Mucosa of gallbladder (tissue), 1 donor: ENCODE measurements around the gene PTPN5. TPM values are rescaled to one million over a fixed set of nuclear protein-coding genes. Genes with fewer than 3 reads are reported as not detected.
A peak's percentile ranks its signal among the peaks of the same experiment; 100 is the strongest.

ENCODE experiments used
- DNase-seq: peaks from one replicate; pipeline ENCODE4 v3.0.0-alpha.2; 2020; ENCODE audit warnings: low spot score
- total RNA-seq: library from RNA; stranded (reverse); gene quantifications from one replicate; pipeline ENCODE4 v1.2.1, GENCODE V29; 2021
- donor health status: DM: no; HTN: no; CAD: no.

Gene PTPN5
- total RNA-seq, 1 donor from 2014 or later: 0.43 TPM

DNA sequence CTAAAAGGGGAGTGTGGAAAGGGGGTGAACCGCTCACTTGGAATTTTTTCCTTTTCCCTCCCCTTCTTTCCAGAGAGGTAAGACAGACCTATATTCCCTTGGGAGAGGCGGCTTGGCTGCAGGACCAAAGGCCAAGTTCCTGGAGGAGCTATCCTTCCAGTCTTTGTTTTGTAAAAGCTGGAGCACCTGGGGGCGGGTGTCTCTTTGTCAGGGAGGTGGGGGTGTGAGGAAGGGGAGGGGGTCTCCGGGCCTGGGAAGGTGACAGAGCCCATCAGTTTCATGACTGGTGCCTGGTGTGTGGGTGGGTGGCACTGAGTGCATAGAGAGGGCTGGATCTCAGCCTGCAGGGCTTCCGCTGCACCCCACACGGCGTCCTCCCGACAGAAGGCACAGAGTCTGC, 18.5 kb downstream of the PTPN5 start:
- no peak for DNase-seq

DNA sequence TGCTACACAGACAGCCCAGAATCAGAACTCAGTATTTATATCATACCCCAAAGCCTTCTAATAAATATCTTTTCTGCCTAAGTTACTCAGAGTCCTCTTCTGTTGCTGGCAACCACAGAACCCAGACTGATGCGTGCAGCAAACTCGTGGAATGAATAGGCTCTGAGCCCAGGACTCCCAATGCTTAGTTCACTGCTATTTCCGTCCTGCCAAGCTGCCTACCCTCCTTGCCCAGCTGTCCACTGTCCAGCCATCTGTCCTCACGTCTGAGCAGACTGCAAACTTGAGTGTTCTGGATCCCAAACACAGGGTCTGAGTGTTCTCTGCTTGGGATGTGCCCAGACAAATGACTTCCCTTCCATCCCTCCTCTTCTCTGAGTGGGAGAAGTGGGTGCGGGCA, 19.4 kb downstream of the PTPN5 start:
- DNase-seq: no peak

DNA sequence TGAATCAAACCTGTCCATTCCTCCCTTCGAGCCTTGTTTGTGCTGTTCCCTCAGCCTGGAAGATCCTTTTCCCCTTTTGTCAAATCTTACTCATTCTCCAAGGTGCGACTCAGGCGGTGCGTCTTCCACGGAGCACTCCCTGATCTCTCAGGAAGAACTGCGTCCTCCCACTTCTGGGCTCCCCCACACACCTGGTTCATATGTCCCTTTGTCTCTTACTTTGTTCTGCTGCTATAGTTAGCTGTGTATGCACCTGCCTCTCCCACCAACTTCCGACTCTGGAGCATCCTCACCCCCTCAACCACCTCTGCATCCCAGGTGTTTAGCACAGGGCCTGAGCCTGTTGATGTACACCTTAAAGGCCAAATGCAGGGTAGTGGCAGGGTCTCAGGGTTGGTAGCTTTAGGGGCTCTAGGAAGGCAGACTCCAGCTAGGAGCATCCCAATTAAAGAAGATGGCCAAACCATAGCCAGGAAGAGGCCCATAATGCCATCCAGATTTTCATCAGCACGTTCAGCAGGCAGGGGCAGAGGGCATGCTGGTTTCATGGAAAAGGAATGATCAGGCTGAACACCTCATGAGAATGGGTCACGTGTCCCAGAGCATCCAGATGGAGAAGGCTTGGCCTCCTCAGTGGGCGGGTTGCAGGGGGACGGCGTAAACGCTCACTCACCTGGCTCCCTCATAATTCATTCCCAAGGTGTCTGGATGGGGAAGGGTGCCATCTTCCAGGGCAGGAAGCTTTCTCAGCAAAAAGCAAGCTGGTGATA, 20.1 kb downstream of the PTPN5 start:
- DNase-seq: no peak

DNA sequence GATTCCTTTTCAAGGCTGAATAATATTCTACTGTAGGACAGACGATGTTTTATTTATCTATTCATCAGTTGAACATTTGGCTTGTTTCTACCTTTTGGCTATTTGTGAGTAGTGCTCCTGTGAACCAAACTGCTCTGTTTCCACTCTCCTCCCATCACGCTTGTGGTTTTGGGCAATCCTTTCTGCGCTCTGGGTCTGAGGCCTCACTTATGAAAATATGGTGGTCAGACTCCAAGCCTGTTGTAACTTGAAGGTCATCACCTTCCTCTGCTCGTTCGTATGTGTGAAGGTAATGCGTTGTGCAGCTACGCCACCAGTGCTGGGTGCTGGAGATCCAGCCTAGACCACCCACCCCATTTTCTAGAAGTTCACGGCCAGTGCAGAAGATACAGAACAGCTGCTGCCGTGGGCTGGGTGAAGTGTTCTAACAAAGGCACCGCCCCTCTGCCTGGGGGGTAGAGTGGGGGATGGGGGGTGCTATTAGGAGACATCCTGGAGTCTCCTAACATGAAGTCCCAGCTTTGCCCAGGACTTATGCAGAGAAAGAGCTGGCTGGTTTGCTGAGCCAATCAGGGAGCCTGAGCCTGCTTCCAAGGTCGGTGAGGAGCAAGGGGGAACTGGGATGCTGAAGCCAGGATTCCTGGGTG, 21.0 kb downstream of the PTPN5 start:
- no peak for DNase-seq

DNA sequence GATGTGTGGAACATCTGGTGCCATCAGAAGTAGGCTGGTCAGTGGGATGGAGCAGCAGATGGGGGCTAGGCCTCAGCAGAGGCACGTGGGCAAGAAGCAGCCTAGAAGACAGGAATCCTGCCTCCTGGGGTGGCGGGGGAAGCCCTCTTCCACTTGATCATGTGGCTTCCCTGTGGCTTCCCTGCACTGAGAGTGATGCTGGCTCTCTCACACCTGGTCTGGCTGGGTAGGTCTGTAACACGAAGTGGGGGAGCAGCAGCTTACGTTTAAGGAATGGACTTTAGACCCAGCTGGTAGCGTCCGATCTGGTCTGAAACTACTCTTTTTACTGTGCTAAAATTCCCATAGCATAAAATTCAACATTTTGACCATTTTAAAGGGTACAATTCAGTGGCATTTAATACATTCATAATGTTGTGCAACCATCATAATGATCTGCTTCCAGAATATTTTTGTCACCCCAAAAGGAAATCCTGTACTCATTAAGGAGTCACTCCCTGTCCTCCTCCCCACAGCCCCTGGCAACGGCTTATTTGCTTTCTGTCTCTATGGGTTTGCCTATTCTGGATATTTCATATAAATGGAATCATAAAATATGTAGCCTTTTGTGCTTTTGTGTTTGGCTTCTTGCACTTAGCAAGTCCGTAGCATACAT, 21.7 kb downstream of the PTPN5 start:
- peak; percentile 64 for DNase-seq

DNA sequence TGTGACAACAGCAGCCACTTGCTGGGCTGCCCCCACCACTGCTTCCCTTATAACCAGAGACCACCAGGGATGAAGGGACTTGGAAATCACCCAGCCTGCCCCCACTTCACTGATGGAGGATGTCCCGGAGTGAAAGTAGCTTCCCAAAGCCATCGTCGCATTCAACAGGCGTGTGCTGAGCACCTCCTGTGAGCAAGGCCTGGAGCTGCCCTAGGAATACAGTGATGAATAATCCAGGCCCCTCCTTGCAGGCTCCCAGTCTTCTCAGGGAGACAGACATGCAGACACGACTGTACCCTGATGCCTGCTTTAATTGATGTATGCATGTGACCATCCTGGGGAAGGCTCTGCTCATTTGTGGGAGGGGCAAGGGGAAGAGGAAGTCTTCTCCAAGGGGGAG, 22.6 kb downstream of the PTPN5 start:
- DNase-seq: no peak

DNA sequence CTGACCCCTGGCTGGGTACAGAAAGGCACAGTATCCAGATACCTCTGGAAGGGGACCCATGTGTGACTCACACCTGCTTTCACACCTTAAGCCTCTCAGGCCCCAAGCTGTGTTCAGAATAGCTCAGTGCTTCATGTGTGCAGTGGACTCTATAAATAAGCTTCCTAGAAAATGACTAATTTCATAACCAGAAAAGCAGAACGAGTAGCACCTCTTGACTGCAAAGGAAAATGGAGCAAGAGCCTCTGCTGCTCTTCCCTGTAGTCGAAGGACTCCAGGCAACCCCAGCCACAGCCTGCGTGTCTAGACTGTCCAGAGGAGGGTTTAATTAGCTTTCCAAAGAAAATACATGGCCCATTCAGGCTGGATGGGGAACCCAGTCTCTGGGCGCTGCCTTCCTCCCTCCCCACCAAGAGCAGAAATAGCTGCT, 23.1 kb downstream of the PTPN5 start:
- DNase-seq: no peak

DNA sequence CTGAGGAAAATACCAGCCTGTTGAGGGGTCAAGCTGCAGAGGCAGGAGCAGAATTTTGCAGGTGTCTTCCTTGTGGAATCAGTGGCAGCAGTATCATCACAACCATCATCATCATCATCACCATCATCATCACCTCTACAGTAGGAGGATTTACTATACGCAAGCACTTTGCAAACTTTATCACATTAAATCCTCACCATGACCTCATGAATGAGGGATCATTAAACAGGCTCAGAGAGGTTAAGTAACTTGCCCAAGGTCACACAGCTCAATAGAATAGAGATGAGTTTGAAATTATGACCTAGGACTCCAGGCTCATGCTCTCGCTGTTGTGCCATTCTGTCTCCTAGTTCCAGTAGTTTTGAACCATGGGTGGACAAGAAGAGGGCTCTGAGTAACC, 25.6 kb downstream of the PTPN5 start:
- DNase-seq: no peak

DNA sequence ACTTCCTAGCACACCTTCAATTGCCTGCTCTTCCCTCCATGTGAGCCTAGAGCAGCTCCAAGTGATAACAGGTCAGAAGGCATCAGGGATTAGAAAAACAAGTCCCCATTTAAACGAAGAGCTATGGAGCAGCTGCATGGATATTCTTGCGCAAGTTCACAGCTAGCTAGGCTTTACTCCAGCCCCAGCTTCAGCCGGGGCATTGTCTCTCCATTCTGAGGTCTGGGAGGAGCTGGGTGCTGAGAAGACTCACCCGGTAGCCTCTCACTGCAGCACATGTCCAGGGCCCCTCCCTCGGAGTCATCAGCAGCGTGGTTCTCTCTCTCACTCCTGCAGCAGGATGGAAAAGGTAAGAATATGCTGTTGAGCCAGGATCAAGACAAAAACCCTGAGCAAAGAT, 26.0 kb downstream of the PTPN5 start:
- no peak for DNase-seq

DNA sequence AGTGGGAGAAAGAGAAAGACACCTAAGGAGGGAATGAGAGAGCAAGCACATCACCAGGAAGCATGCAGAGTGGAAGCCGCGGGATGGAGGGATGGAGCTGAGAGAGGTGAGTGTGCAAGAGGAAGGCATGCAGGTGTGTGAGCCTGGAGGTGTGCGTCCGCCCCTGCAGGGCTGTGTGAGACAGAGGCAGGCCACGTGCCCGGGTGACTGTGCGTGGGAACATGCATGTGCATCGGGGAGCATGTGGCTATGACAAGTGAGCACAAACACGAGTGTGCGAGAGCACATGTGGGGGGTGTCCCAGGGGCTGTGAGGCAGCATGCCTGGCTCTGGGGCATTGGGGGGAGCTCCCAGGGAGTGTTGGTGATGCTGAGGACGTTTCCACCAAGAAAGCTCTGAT, 29.9 kb downstream of the PTPN5 start:
- DNase-seq: no peak

DNA sequence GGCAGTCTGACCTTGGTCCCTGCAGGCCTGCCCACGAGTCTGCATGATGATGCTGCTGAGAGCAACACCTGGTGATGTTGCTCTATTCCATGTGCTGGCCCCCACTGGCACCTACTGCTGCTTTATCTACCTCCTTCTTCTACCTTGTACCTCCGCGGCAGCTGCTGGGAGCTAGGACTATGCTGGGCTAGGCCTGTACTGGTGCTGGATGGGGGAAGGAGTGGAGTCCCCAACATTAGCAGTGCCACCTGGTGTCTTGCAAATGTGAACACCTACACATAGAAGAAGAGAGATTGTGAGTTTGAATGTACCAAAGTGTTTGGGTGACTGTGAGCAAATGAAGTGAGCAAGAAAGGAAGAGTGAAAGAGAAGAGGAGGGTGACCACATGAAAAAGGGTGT, 30.5 kb downstream of the PTPN5 start:
- no peak for DNase-seq

DNA sequence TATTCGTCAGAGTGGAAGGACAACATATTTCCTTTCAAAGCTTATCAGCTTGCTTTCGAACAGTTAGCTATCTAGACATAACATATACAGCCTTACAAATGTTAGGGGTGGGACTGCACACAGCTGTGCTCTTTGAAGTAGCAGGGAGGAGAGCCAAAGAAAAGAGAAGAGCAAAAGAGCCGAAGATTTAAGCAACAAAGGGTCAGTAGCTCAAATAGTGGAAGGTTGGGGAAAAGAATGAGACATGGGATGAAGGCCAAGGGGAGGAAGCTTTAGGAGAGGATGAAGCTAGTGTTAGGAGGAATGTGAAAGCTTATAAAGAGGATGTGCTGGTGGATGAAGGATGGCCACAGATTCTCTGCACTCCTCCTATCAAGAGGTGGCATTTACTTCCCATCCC, 33.8 kb downstream of the PTPN5 start:
- no peak for DNase-seq

DNA sequence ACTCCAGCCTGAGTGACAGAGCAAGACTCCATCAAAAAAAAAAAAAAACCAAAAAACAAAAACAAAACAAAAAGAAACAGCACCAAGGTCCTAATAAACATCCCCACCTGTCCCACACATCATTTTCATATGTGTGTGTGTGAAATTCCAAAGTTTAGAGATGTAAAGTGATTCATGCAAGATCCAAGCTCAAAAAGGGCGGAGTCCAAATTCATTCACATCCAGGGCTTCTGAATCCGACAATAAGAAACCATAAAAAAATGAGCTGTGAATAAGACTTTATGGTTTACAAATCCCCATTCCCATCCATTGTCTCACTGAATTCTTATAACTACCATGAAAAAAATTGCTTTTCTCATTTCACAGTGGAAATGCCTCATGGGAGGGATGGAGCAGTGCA, 34.7 kb downstream of the PTPN5 start:
- no peak for DNase-seq

DNA sequence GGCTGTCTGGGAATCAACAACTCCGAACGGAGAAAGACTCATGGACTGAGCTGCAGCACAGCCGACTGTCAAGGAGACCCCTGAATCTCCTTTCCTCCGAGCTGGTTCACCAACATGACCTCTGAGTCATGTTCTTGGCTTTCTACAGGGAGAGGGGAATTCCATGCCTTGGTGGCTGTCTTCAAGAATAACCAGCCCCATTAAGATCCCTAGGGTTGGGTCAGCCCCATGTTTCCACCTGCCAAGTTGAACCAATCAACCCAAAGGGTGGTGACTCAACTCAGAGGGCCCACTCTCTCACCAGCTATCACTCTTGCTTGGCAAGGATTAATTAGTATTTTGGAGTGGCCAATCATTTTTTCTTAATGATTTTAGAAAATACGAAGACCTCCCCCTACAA, 37.3 kb downstream of the PTPN5 start:
- DNase-seq: no peak

DNA sequence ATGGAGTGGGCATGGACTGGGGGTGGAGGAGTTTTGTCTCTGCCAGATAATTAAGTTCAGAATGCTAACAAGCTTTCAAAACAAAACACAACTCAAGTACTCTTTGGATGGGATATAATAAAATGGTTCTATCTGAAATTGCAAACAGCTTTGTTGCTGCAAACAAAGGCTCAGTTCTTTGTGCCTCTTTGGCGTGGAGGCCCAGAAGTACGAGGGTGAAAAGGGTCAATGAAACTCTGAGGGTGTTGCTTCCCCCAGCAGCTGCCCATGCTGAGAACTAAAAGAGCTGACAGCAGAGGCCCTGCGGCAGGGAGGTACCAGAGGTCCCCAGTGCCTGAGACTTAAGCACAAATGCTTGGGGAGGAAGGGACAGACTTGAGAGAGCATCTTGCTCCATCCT, 39.1 kb downstream of the PTPN5 start:
- no peak for DNase-seq

DNA sequence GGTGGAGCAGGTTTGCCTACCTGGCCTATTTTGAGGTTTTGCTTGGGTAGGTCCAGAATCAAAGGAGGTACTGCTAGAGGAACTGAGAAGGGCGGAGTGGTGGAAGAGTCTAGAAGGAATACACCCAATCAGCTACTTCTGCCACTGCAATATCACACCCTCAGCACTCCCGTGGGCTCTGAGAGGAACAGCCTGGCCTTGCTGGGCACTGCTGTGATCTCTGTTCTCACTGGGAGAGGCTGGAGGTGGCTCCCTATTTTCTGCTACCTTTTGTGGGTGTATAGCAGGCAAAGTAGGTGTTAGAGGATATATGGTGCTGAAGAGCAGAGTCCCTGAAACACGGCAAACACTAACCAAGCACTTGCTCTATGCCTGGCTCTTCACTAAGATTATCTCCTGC, 40.7 kb downstream of the PTPN5 start:
- DNase-seq: no peak

DNA sequence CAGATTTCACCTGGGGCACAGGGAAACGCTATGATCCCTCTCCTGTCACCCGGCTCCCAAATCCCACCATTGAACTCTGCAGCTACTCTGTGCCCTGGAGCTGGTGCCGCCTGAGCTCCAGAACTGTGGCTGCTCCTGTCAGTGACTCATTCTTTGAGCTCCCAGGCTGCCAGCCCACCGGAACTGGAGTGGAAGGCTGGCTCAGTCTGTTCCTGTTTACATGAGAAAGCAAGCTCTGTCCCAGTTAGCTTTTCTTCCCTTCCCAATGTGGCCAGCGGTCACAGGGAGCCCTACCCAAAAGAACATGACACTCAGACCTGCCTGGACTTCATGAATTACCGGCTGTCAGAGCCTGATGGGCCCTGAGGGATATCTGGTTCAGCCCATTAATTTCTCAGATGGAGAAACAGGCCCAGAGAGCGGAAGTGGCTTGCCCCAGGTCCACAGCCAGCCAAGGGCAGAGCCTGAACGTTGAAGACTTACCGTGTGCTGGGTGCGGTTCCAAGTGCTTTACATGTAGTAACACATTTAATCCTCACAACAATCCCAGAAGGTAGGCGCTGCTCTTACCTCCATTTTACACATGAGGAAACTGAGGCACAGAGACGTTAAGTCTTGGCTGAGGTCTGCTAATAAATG, 41.8 kb downstream of the PTPN5 start:
- DNase-seq: no peak

DNA sequence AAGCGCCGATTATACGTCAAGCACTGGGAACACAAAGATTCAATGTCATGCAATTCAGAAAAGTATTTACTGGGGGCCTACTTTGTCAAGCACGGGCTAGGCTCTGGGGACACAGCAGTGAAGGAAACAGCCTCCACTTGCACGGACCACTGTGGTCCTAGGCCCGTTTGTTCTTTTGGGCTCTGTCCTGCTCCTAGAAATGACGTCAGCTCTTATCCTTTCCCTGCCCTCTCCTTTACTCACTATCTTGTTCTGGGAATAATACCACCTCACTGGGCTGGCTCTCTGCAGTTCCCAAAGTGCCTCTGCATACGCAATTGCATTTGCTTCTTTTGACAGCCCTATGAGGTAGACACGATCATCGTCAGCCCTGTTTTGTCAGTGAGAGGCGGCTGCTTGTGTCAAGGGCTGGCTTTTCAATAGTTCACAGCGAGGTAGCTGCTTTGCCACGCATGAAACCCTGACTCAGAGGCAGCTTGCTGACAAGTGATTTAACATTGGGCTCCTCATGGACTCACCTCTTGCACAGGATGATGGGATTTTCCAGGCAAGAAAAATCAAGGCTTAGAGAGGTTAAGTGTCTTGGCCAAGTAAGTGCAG, 42.7 kb downstream of the PTPN5 start:
- no peak for DNase-seq

DNA sequence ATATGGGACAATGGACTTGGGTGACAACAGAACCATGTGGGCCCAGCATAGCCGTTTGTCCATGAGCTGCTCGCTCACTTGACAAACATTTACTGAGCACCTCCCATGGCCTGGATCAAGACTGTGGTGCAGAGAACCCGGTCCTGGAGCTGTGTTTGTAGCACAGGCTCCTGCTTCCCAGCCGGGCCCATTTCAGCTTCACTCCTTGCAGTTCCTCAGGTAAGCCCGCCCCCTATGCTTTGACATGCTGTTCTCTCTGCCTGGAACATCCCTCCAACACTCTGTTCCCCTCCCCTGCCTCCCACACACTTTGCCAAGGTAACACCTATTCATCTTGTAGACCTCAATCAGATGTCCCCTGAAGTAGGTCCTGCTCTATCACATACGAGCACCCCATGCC, 46.3 kb downstream of the PTPN5 start:
- no peak for DNase-seq

DNA sequence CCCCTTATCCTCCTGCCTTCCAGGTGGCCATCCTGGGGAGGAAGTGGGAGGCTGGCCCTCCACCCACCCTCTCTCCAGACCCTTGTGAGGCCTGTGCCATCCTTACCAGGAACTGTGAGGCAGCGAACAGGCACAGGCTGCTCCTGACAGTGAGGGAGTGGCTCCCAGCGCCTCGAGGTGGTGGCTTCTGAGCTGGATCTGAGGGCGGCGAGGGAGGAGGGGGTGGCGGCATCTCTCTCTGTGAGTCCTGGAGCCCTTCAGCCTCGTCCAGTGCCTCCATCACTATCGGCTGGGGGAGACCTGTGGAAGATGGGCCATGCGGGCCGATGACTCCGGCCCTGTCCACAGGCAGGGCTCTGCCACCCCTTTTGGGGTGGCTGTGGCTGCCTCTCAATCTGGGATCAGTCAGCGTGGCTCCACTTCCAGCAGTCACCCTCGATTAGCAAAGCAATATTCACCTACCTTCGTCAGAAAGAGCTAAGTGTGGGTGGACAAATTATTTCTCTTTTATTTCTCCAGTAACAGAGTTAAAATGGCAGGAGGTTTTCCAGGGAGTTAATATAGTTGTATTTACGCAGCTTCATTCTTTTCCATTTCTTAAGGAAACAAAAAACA, 47.6 kb downstream of the PTPN5 start:
- DNase-seq: no peak

DNA sequence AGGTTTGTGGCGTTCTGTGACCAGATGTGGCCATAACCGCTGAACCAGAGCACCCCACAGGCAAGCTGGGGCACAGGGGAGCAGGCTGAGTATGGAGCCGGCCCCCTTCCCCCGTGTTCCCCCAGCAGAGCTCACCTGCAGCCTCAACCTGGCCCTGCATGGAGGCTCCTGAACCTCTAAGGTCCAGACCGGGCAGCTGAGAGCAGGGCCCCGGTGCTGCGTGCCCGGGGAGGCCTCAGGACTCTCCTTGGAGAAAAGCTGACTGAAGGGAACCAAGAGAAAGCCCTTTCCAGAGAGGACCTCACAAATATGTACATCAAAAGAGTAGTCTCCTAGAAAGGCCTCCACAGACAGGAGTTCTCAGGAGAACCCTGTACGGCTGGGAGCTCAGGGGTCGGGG, 48.2 kb downstream of the PTPN5 start:
- DNase-seq: no peak

DNA sequence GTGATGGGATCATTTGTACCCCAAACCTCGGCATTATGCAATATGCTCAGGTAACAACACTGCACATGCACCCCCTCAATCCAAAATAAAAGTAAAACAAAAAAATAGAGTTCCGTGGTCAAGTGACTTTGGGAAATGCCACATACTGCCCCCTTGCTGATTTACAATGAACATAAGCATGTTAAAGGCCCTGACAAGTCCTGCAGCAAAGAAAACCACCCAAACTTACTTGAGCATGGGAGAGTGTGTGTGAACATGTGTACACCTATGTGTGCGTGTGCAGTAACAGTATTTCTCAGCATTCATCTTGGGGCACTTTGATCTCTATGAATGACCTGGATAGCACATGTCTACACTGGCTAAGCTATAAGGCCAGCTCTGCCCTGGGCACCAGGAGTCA, 49.8 kb downstream of the PTPN5 start:
- no peak for DNase-seq
